Osteocyte (in vitro differentiated cells): ENCODE results near the gene CCDC106. TPM values are rescaled to one million over a fixed set of nuclear protein-coding genes. Genes with fewer than 3 reads are reported as not detected.

Experiments
- DNase-seq: peaks from one replicate; pipeline ENCODE4 v3.0.0; 2021; ENCODE audit warnings: mixed read lengths; ENCODE audit not compliant: unreplicated experiment; ENCODE audit errors: extremely low spot score
- H3K27ac Mint-ChIP-seq: one replicate; pipeline ENCODE4 v1.8.0; 2021; ENCODE audit warnings: mild to moderate bottlenecking, mixed read lengths; ENCODE audit not compliant: unreplicated experiment
- H3K27me3 Mint-ChIP-seq: one replicate; pipeline ENCODE4 v1.8.0; 2021; ENCODE audit warnings: mixed read lengths; ENCODE audit not compliant: unreplicated experiment
- H3K36me3 Mint-ChIP-seq: one replicate; pipeline ENCODE4 v1.8.0; 2021; ENCODE audit warnings: mixed read lengths; ENCODE audit not compliant: unreplicated experiment
- H3K4me1 Mint-ChIP-seq: one replicate; pipeline ENCODE4 v1.8.0; 2021; ENCODE audit warnings: mixed read lengths; ENCODE audit not compliant: unreplicated experiment
- H3K4me3 Mint-ChIP-seq: one replicate; pipeline ENCODE4 v1.8.0; 2021; ENCODE audit warnings: mild to moderate bottlenecking, moderate library complexity, mixed read lengths; ENCODE audit not compliant: unreplicated experiment
- H3K9me3 Mint-ChIP-seq: one replicate; pipeline ENCODE4 v1.8.0; 2021; ENCODE audit warnings: mixed read lengths; ENCODE audit not compliant: unreplicated experiment
- total RNA-seq: library from RNA; stranded (reverse); gene quantifications from 2 replicates; pipeline ENCODE4 v1.2.1, GENCODE V29; 2021
- TF ChIP-seq, protein P1 (sequence below): fragments of 200-600 bp; sonication (generic); IDR thresholded peaks from 2 replicates; pipeline ENCODE4 v1.5.0; 2021; ENCODE audit warnings: antibody characterized with exemption, mild to moderate bottlenecking, moderate library complexity

CCDC106 gene
- total RNA-seq, 1 donor from 2014 or later = 25.9 TPM

DNA sequence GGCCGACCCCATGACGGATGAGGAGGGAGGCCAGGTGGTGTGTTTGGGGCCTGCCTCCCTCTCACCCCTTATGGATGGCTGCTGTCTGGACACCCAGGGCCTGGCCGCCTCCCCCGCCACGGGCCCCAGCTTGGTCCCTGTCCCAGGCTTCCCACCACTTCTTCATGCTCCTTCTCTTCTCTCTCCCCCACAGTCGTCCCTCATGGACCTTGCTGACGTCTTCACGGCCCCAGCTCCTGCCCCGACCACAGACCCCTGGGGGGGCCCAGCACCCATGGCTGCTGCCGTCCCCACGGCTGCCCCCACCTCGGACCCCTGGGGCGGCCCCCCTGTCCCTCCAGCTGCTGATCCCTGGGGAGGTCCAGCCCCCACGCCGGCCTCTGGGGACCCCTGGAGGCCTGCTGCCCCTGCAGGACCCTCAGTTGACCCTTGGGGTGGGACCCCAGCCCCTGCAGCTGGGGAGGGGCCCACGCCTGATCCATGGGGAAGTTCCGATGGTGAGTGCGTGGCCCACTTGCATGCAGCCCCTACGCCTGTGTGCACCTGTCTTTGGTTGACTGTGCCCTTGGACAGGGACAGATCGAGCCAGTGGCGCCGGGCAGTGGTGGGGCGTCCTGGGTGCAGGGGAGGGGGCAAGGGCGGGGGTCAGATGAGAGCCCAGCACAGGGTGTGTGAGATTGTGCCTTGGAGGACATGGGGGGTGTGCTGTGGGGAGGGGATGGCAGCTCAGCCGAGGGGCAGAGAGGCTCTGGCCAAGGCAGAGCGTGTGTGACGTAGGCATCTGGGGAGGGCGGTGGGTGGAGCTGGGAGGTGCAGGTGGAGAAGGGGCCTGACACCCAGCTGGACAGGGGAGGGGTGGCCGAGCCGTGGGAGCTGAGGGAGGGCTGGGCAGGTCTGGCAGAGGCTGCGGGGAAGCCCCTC, 43.8 kb downstream of the CCDC106 start:
- no peak for DNase-seq
- H3K4me1 Mint-ChIP-seq = peaks cover 2% of the 10 kb centered on the region
- no peaks in the 10 kb centered on the region for H3K27me3 Mint-ChIP-seq
- H3K4me3 Mint-ChIP-seq = no peak overlapping the region
- TF ChIP-seq, protein P1, sequence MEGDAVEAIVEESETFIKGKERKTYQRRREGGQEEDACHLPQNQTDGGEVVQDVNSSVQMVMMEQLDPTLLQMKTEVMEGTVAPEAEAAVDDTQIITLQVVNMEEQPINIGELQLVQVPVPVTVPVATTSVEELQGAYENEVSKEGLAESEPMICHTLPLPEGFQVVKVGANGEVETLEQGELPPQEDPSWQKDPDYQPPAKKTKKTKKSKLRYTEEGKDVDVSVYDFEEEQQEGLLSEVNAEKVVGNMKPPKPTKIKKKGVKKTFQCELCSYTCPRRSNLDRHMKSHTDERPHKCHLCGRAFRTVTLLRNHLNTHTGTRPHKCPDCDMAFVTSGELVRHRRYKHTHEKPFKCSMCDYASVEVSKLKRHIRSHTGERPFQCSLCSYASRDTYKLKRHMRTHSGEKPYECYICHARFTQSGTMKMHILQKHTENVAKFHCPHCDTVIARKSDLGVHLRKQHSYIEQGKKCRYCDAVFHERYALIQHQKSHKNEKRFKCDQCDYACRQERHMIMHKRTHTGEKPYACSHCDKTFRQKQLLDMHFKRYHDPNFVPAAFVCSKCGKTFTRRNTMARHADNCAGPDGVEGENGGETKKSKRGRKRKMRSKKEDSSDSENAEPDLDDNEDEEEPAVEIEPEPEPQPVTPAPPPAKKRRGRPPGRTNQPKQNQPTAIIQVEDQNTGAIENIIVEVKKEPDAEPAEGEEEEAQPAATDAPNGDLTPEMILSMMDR = no peak
- H3K9me3 Mint-ChIP-seq = no peaks in the 10 kb centered on the region
- H3K27ac Mint-ChIP-seq = no peak overlapping the region
- peaks cover 15% of the 10 kb centered on the region for H3K36me3 Mint-ChIP-seq

DNA sequence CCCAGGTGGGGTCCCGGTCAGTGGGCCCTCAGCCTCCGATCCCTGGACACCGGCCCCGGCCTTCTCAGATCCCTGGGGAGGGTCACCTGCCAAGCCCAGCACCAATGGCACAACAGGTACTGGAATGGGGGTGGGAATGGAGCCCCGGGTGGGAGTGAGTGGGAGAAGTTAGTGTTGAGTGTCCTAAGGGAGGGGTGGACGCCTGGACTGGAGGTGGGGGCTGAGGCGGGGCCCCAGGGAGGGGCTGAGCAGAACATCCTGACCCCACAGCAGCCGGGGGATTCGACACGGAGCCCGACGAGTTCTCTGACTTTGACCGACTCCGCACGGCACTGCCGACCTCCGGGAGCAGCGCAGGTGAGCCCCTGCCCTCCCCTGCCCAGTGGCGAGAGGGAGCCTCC, 44.7 kb downstream of the CCDC106 start:
- no peaks in the 10 kb centered on the region for H3K9me3 Mint-ChIP-seq
- TF ChIP-seq, protein P1 = no peak
- H3K27me3 Mint-ChIP-seq = no peaks in the 10 kb centered on the region
- H3K27ac Mint-ChIP-seq = no peak overlapping the region
- H3K4me1 Mint-ChIP-seq = no peaks in the 10 kb centered on the region
- H3K36me3 Mint-ChIP-seq = peaks cover 16% of the 10 kb centered on the region
- DNase-seq = no peak
- no peak overlapping the region for H3K4me3 Mint-ChIP-seq

DNA sequence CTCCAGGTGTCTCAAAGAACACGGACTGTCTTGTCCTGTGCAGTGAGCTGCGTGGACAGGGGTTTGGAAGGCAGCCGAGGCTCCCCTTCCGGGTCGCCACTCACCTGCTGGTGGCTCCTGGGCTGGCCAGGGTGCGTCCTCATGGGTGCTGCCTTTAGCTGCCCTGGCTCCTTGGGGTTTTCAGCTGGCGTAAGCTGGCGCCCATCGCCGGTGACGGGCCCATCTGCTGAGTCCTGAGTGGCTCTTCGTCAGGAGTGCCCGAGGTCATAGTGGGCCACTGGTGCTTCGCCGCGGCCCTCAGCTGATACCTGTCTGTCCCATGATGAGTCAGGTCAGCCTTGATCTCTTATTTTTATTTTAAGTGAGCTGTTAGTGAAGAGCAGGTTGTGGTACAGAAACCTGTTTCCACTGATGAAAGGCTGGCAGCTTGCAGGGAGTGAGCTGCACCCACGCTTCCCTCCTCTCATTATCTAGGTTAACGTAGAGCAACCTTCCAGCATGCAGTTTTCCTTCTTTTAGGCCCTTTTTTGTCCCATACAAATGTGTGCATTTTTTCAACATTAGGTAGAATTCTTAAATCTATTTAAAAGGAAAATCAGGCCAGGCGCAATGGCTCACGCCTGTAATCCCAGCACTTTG, 45.4 kb downstream of the CCDC106 start:
- Mint-ChIP-seq H3K27me3 (no peaks in the 10 kb centered on the region), H3K36me3 (peaks cover 16% of the 10 kb centered on the region), H3K27ac (no peak overlapping the region), H3K4me1 (no peaks in the 10 kb centered on the region), H3K9me3 (no peaks in the 10 kb centered on the region), H3K4me3 (no peak overlapping the region)
- TF ChIP-seq, protein P1 = no peak
- DNase-seq = no peak

DNA sequence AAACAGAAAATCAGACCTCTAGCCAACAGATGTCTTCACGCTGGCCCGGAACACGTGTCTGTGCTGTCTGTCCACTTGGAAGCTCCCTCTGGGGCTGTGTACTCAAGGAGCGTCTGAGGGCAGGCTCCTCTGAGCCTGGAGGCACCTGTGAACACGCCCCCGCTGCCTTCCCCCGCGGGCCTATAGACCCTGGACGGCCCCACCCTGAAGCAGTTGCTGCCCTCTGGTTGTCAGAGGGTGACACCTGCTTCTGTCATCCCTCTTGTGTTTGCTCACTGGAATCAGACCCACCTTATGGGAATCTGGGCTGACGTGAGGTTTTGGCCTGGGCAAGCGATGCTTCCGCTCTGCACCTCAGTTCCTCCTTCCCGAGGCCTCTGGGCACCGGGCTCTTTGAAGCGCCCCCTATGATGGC, 46.2 kb downstream of the CCDC106 start:
- no peak for DNase-seq
- Mint-ChIP-seq H3K4me3 (no peak overlapping the region), H3K4me1 (no peaks in the 10 kb centered on the region), H3K27ac (no peak overlapping the region), H3K27me3 (no peaks in the 10 kb centered on the region), H3K36me3 (peaks cover 18% of the 10 kb centered on the region), H3K9me3 (no peaks in the 10 kb centered on the region)
- TF ChIP-seq, protein P1 = no peak
